Esophagus squamous epithelium (tissue), 4 donors: ENCODE data around the gene MCM3AP.

ENCODE experiments used
- CTCF ChIP-seq, 6 experiments: fragments of 450-650 bp in 4 of 6; fragments of 200-600 bp in 2 of 6; sonication (generic) in 2 of 6; IDR thresholded peaks; one replicate each; pipeline ENCODE4 v1.5.1; 2016 to 2019; ENCODE audit warnings: antibody characterized with exemption in 6 of 6, mild to moderate bottlenecking in 4 of 6, moderate library complexity in 4 of 6
- POLR2A ChIP-seq, 4 donors: fragments of 450-650 bp; IDR thresholded peaks; one replicate each; pipeline ENCODE4 v1.6.1; 2017; ENCODE audit warnings: antibody characterized with exemption in 4 of 4, mild to moderate bottlenecking in 4 of 4, moderate library complexity in 3 of 4

- TF ChIP-seq CTCF (IDR thresholded peaks at IDR 0.05) (no peak), POLR2A (IDR thresholded peaks at IDR 0.05) (no peak)
Measured at GRCh38 chr21:46211376-46211775, 74.0 kb downstream of the MCM3AP start.
